Measurements from ENCODE around the gene DCDC1.

DCDC1 gene

GRCh38 chr11:31001427-31001826 lies 368.1 kb downstream of the DCDC1 start:
- DNase-seq (ENCODE audit: low read depth): no peak
- no peak overlapping the region for H3K4me3 ChIP-seq (ENCODE audit: low read length)
- no peak for TF ChIP-seq CTCF (conservative IDR thresholded peaks at IDR 0.05; ENCODE audit: low read length)

GRCh38 chr11:31000381-31000780 lies 369.2 kb downstream of the DCDC1 start:
- DNase-seq (ENCODE audit: low read depth): no peak
- no peak overlapping the region for H3K4me3 ChIP-seq (ENCODE audit: low read length)
- TF ChIP-seq CTCF (conservative IDR thresholded peaks at IDR 0.05; ENCODE audit: low read length): no peak

GRCh38 chr11:30992513-30992849 lies 377.1 kb downstream of the DCDC1 start:
- DNase-seq (ENCODE audit: low read depth): no peak
- TF ChIP-seq CTCF (conservative IDR thresholded peaks at IDR 0.05; ENCODE audit: low read length): no peak
- no peak overlapping the region for H3K4me3 ChIP-seq (ENCODE audit: low read length)

GRCh38 chr11:30991802-30992512 lies 377.6 kb downstream of the DCDC1 start:
- TF ChIP-seq CTCF (conservative IDR thresholded peaks at IDR 0.05; ENCODE audit: low read length): no peak
- no peak for DNase-seq (ENCODE audit: low read depth)
- H3K4me3 ChIP-seq (ENCODE audit: low read length): no peak overlapping the region

- TF ChIP-seq CTCF (conservative IDR thresholded peaks at IDR 0.05; ENCODE audit: low read length): no peak
- DNase-seq (ENCODE audit: low read depth): no peak
- no peak overlapping the region for H3K4me3 ChIP-seq (ENCODE audit: low read length)
These were observed 378.2 kb downstream of the DCDC1 start for GRCh38 chr11:30991376-30991775.

- H3K4me3 ChIP-seq (ENCODE audit: low read length): no peak overlapping the region
- no peak for DNase-seq (ENCODE audit: low read depth)
These were observed 378.8 kb downstream of the DCDC1 start for GRCh38 chr11:30990625-30991296.

More at GRCh38 chr11:30990625-30991296, 378.8 kb downstream of the DCDC1 start:
- TF ChIP-seq CTCF (conservative IDR thresholded peaks at IDR 0.05; ENCODE audit: low read length): no peak
